GM23338 (cell line): ENCODE data around the gene ARHGEF39.
A peak's percentile ranks its signal among the peaks of the same experiment; 100 is the strongest.

ENCODE experiments used
- CREB1 ChIP-seq: fragments of 250-450 bp; sonication (Bioruptor Pico); IDR thresholded peaks from 2 replicates; pipeline ENCODE4 v1.5.0; 2020; ENCODE audit warnings: low read depth, mild to moderate bottlenecking, moderate library complexity
- EZH2 ChIP-seq: fragments of 200-600 bp; sonication (generic); IDR thresholded peaks from one replicate; pipeline ENCODE4 v1.8.0; 2017; ENCODE audit warnings: antibody characterized with exemption, mild to moderate bottlenecking, low read depth; ENCODE audit not compliant: unreplicated experiment
- EZH2phosphoT487 ChIP-seq: fragments of 200-600 bp; sonication (generic); IDR thresholded peaks from one replicate; pipeline ENCODE4 v1.8.1; 2018; ENCODE audit warnings: antibody characterized with exemption; ENCODE audit not compliant: unreplicated experiment
- JUNB ChIP-seq: IDR thresholded peaks from one replicate; pipeline ENCODE4 v1.6.1; 2016; ENCODE audit warnings: antibody characterized with exemption; ENCODE audit not compliant: unreplicated experiment
- NANOG ChIP-seq: IDR thresholded peaks from 2 replicates; pipeline ENCODE4 v1.6.1; 2016; ENCODE audit warnings: antibody characterized with exemption, borderline replicate concordance
- POLR2AphosphoS5 ChIP-seq: IDR thresholded peaks from 2 replicates; pipeline ENCODE4 v1.6.1; 2016; ENCODE audit warnings: antibody characterized with exemption, low read depth
- STAT1 ChIP-seq: IDR thresholded peaks from one replicate; pipeline ENCODE4 v1.6.1; 2016; ENCODE audit warnings: antibody characterized with exemption; ENCODE audit not compliant: unreplicated experiment
- ZNF114 ChIP-seq: fragments of 250-450 bp; sonication (Bioruptor Pico); IDR thresholded peaks from 2 replicates; pipeline ENCODE4 v1.5.0; 2020; ENCODE audit warnings: mild to moderate bottlenecking, moderate library complexity
- ZNF331 ChIP-seq: fragments of 250-450 bp; sonication (Bioruptor Pico); IDR thresholded peaks from 2 replicates; pipeline ENCODE4 v1.5.0; 2020; ENCODE audit warnings: low read depth, mild to moderate bottlenecking, moderate library complexity
- TF ChIP-seq, protein P1 (sequence below): IDR thresholded peaks from 2 replicates; pipeline ENCODE4 v1.6.1; 2016; ENCODE audit warnings: antibody characterized with exemption
- TF ChIP-seq, protein P2 (sequence below), 2 experiments: fragments of 200-600 bp in 1 of 2; sonication (generic) in 1 of 2; conservative IDR thresholded peaks; 2 replicates each; pipeline versions ENCODE4 v1.5.1 to v1.6.1; 2016 to 2017; ENCODE audit warnings: antibody characterized with exemption in 2 of 2, low read depth in 2 of 2, mild to moderate bottlenecking in 2 of 2, moderate library complexity in 1 of 2
- TF ChIP-seq, protein P3 (sequence below): IDR thresholded peaks from one replicate; pipeline ENCODE4 v1.6.1; 2018; ENCODE audit warnings: antibody characterized with exemption; ENCODE audit not compliant: unreplicated experiment

- no peak for TF ChIP-seq EZH2
- TF ChIP-seq, protein P1, sequence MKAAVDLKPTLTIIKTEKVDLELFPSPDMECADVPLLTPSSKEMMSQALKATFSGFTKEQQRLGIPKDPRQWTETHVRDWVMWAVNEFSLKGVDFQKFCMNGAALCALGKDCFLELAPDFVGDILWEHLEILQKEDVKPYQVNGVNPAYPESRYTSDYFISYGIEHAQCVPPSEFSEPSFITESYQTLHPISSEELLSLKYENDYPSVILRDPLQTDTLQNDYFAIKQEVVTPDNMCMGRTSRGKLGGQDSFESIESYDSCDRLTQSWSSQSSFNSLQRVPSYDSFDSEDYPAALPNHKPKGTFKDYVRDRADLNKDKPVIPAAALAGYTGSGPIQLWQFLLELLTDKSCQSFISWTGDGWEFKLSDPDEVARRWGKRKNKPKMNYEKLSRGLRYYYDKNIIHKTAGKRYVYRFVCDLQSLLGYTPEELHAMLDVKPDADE: 0 out of 2 replicates have a peak, but pooled peaks have one; percentile 28
- TF ChIP-seq, protein P2, sequence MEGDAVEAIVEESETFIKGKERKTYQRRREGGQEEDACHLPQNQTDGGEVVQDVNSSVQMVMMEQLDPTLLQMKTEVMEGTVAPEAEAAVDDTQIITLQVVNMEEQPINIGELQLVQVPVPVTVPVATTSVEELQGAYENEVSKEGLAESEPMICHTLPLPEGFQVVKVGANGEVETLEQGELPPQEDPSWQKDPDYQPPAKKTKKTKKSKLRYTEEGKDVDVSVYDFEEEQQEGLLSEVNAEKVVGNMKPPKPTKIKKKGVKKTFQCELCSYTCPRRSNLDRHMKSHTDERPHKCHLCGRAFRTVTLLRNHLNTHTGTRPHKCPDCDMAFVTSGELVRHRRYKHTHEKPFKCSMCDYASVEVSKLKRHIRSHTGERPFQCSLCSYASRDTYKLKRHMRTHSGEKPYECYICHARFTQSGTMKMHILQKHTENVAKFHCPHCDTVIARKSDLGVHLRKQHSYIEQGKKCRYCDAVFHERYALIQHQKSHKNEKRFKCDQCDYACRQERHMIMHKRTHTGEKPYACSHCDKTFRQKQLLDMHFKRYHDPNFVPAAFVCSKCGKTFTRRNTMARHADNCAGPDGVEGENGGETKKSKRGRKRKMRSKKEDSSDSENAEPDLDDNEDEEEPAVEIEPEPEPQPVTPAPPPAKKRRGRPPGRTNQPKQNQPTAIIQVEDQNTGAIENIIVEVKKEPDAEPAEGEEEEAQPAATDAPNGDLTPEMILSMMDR (conservative IDR thresholded peaks at IDR 0.05; ENCODE audit: low read depth in 2 of 2): peak; percentile 18 to 33; a peak in 2 of 4 replicates
- TF ChIP-seq, protein P3, sequence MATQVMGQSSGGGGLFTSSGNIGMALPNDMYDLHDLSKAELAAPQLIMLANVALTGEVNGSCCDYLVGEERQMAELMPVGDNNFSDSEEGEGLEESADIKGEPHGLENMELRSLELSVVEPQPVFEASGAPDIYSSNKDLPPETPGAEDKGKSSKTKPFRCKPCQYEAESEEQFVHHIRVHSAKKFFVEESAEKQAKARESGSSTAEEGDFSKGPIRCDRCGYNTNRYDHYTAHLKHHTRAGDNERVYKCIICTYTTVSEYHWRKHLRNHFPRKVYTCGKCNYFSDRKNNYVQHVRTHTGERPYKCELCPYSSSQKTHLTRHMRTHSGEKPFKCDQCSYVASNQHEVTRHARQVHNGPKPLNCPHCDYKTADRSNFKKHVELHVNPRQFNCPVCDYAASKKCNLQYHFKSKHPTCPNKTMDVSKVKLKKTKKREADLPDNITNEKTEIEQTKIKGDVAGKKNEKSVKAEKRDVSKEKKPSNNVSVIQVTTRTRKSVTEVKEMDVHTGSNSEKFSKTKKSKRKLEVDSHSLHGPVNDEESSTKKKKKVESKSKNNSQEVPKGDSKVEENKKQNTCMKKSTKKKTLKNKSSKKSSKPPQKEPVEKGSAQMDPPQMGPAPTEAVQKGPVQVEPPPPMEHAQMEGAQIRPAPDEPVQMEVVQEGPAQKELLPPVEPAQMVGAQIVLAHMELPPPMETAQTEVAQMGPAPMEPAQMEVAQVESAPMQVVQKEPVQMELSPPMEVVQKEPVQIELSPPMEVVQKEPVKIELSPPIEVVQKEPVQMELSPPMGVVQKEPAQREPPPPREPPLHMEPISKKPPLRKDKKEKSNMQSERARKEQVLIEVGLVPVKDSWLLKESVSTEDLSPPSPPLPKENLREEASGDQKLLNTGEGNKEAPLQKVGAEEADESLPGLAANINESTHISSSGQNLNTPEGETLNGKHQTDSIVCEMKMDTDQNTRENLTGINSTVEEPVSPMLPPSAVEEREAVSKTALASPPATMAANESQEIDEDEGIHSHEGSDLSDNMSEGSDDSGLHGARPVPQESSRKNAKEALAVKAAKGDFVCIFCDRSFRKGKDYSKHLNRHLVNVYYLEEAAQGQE: no peak
- TF ChIP-seq JUNB: no peak
- no peak for TF ChIP-seq POLR2AphosphoS5
- TF ChIP-seq EZH2phosphoT487: no peak
- TF ChIP-seq ZNF331 (CRISPR knock-in tag): no peak
- TF ChIP-seq STAT1: no peak
- TF ChIP-seq CREB1 (CRISPR knock-in tag): no peak
- no peak for TF ChIP-seq ZNF114 (CRISPR knock-in tag)
- no peak for TF ChIP-seq NANOG
These were observed 18.9 kb downstream of the ARHGEF39 start for GRCh38 chr9:35646153-35646532.
